GM19468 (cell line): ENCODE results near the gene CTSO.
A peak's percentile ranks its signal among the peaks of the same experiment; 100 is the strongest.
"Not testable (repeated sequence)": the region's sequence is repeated elsewhere in the genome, so short reads cannot be mapped to it uniquely, and the experiment has no call there.

Experiments used
- ATAC-seq: cut with Tn5 transposase; IDR thresholded peaks from one replicate; pipeline ENCODE4 v1.9.1; 2021; ENCODE audit warnings: mild to moderate bottlenecking, moderate library complexity, moderate number of reproducible peaks; ENCODE audit not compliant: unreplicated experiment; ENCODE audit errors: extremely low read depth

The CTSO gene

DNA sequence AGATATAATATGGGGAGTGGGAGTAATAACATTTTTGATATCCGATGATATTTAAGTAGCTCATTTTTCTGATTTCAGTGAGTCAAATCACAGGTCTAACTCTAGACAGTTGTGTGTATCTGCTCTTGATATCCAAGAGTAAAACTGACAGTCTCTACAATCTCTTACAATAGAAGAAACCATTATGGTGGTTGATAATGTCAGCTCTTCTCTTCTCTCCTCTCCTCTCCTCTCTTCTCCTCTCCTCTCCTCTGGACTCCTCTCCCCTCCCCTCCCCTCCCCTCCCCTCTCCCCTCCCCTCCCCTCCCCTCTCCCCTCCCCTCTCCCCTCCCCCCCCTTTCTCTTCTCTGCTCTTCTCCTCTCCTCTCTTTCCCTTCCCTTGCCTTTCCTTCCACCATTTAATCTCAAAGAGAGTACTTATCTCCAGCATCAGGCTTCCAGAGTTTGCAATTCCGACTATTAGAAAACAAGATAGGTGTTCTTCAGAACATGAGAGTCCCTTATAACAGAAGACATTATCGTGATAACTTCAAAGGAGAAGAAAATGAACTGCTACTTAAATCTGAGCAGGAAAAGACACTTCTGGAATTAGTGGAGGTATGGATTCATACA lies 43.9 kb downstream of the CTSO start:
- ATAC-seq: no peak

- ATAC-seq: no peak
Measured at GRCh38 chr4:155908187-155909139, 45.2 kb downstream of the CTSO start.

DNA sequence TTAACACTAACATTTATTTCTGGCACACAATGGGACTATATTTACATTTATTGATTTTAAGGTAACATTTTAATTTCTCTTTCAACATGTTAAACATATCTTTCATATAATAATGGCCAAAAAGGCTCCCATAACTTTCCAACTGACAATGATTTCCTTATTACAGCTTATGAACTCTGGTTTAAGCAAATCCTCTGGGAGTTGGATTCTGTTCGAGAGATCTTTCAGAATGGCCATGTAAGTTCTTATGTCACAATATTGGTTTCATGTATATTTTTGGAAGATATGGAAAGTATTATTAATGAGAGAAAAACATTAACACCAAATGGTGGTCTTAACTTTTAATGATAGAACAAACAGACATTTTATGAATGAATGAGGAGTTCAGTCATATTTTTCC lies 46.1 kb downstream of the CTSO start:
- no peak for ATAC-seq

- no peak for ATAC-seq
Measured at GRCh38 chr4:155906554-155907247, 47.0 kb downstream of the CTSO start.

DNA sequence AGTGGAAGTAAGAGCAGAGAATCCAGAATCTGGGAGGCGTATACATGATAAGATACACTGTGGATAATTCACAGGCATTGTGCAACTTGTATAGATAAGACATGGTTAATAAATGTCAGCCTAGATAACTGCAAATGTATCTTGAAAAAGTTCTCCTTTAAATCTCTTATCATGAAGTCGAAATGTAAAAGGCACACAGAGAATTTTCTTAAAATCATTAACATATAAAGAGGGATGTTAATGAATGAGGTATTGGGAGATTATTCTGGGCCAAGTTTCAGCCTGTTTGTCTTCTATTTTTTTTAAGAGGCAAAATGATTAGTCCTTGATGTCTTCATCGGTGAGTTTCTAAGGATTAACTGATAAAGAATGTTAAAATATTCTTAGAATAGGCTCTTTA lies 49.3 kb downstream of the CTSO start:
- ATAC-seq: no peak

DNA sequence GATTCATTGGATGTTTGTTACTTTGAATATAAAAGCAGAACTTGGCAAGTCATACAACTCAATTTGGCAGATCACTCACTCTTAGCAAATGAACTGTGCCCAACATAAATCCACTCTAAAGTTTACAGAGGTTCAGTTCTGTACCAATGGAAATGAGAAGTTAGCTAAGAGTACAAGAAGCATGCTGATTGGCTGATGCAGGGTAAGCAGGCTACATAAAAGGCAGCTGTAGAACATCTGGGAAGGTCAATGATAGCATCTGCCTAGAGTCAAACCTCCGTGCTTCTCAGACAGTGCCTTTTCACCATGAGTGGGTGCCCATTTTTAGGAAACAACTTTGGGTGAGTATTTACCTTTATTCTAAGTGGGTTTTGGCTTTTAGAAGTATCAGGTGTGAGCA lies 50.2 kb downstream of the CTSO start, which contains the start of gene TDO2:
Gene TDO2, plus strand, starts transcription at position 244 of the 400 bp plus-strand sequence. Its CDS starts 63 bp downstream, at position 307.
- ATAC-seq: no peak

- no peak for ATAC-seq
Measured at GRCh38 chr4:155901013-155901412, 52.7 kb downstream of the CTSO start.

DNA sequence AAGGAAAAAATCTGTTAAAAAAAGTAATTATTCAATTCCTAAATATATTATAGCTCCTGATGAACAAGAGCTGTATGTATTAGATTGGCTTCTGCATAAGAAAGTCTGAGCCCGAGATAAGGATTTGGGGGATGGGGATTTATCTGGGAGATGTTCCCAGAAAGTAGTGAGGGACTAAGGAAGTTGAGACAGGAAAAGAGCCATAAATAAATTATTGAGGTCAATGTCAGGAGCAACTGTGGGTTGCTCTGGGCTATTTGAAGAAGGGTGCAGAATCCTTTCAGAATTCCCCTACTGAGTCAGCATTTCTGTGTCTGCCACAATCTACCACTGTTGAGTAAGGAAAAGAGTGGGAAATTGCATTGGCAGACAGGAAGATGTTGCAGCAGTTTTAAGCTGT lies 53.3 kb downstream of the CTSO start:
- no peak for ATAC-seq

DNA sequence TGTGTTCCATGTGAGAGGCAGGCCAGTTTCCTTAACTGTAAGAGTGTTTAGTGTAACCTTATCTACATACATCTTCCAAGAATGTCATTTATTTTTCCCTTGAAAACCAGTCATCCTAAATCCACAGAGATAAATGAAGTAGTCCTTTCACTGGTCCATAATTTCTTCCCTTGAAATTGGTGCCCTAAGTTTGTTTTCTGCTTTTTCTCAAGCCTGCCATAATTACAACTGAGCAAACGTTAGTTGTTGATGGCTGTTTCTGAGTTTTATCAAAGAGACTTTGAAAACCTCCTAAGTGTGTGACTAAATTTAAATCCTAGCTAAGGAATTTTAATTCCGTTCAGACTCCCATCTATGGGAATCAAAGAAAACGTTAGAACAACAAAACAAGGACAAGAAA lies 53.8 kb downstream of the CTSO start:
- ATAC-seq: no peak

GRCh38 chr4:155898371-155898770 lies 55.3 kb downstream of the CTSO start:
- not testable (repeated sequence) for ATAC-seq

- no peak for ATAC-seq
Measured at GRCh38 chr4:155891058-155891457, 62.6 kb downstream of the CTSO start.

- no peak for ATAC-seq
Measured at GRCh38 chr4:155889946-155890345, 63.7 kb downstream of the CTSO start.

- peak; percentile 95 for ATAC-seq
Measured at GRCh38 chr4:155889031-155889793, 64.5 kb downstream of the CTSO start.

DNA sequence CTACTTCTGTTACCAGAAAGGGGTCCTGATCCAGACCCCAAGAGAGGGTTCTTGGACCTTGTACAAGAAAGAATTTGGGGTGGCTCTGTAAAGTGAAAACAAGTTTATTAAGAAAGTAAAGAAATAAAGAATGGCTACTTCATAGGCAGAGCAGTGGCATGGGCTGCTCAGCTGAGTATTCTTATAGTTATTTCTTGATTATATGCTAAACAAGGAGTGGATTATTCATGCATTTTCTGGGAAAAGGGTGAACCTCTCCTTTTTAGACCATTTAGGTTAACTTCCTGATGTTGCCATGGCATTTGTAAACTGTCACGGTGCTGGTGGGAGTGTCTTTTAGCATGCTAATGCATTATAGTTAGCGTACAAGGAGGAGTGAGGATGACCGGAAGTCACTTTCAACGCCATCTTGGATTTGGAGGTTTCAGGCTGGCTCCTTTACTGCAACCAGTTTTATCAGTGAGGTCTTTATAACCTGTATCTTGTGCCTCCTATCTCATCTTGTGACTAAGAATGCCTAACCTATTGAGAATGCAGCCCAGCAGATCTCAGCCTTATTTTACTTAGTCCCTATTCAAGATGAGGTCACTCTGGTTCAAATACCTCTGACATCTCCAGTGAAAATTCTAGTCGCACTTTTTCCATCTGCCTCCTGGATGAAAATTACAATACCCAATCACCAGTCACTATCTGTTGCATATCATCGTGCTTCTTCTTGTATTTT lies 65.7 kb downstream of the CTSO start:
- no peak for ATAC-seq

- no peak for ATAC-seq
Measured at GRCh38 chr4:155887045-155887444, 66.6 kb downstream of the CTSO start.

DNA sequence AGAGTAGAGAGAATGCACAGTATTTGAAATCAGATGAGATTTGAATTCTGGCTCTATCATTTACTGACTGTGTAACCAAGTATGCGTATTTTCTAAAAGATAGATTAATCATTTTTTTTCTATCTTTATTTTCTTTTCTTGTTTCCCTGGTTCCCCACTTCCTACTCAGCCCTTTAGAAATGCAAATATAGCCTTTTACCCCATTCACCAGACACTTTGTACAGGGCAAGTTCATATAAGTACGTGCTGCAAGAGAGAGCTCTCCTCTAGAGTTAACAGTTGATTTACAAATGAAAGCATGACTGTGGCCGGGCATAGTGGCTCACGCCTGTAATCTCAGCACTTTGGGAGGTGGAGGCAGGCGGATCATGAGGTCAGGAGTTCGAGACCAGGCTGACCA lies 68.0 kb downstream of the CTSO start:
- ATAC-seq: no peak

- no peak for ATAC-seq
Measured at GRCh38 chr4:155883895-155884294, 69.8 kb downstream of the CTSO start.

DNA sequence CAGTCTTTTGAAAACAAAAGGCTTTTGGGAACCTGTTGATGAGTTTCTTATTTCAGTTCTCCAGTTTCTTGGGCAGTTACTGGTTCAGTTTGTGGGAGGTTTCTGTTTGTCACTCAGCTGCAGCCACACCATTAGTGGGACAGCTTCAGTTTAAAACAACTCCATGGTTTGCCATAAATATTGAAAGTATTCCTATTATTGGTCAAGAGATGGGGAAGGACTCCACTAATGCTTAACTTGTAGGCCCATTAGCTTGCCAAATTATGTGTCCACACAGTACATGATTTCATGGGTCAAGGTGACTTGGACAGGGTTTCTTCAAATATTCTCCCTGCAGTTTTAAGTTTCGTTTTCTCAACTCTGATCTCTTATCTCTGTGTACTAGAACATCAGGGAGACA lies 72.1 kb downstream of the CTSO start:
- no peak for ATAC-seq

DNA sequence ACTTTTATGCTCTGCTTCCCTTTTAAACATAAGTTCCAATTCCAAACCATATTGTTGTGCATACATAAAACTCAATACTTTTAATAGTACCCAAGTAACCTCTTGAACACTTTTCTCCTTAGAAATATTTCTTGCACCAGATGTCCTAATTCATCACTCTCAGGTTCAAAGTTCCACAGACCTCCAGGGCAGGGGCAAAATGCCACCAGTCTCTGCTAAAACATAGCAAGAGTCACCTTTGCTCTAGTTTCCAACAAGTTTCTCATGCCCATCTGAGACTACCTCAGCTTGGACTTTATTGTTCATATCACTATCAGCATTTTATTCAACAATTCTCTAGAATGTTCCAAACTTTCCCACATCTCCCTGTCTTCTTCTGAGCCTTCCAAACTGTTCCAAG lies 73.9 kb downstream of the CTSO start:
- ATAC-seq: no peak

GRCh38 chr4:155878611-155879010 lies 75.1 kb downstream of the CTSO start:
- ATAC-seq: no peak
